ENCODE results near the gene TOM1L2. TPM values are rescaled to one million over a fixed set of nuclear protein-coding genes. Genes with fewer than 3 reads are reported as not detected.

TOM1L2 gene
- total and polyA plus RNA-seq, 2 of the 4 experiments (the other 2 are of a cell fraction) = 34.4 to 51.7 TPM

- Histone ChIP-seq H3K56ac (ENCODE audit: extremely low read depth, insufficient read depth, low read length) (no peak overlapping the region), H3K36me3 (ENCODE audit: control insufficient read depth, insufficient read depth, low read length) (peaks cover 5% of the 10 kb centered on the region; the same call in 1 of the 2 replicates), H4K20me1 (ENCODE audit: insufficient read depth, low read length) (peaks cover 83% of the 10 kb centered on the region), H3K18ac (ENCODE audit: low read depth, low read length) (no peak overlapping the region), H2BK15ac (ENCODE audit: low read depth, low read length) (no peak overlapping the region), H3K4me2 (ENCODE audit: low read depth, low read length) (no peak overlapping the region), H3K9me3 (ENCODE audit: control insufficient read depth, insufficient read depth, low read length) (no peaks in the 10 kb centered on the region), H4K91ac (ENCODE audit: insufficient read depth, low read depth, low read length) (no peak overlapping the region), H2BK120ac (ENCODE audit: low read depth, low read length) (no peak overlapping the region), H3K27me3 (ENCODE audit: control insufficient read depth, insufficient read depth, low read length) (no peaks in the 10 kb centered on the region), H3K23ac (ENCODE audit: low read depth, low read length) (no peak overlapping the region), H3K4me1 (ENCODE audit: control insufficient read depth, insufficient read depth, low read length) (peaks cover 36% of the 10 kb centered on the region), H3K4me3 (ENCODE audit: insufficient read depth, low read depth, low read length) (no peak overlapping the region), H3K4ac (ENCODE audit: low read depth, low read length) (no peak overlapping the region), H2BK5ac (ENCODE audit: low read depth, low read length, poor library complexity, severe bottlenecking) (no peak overlapping the region), H3K27ac (ENCODE audit: insufficient read depth, low read length) (no peak overlapping the region), H3K14ac (replicated peaks; ENCODE audit: low read depth, low read length) (no peak overlapping the region), H2AK9ac (replicated peaks; ENCODE audit: low read depth, low read length, poor library complexity) (no peak overlapping the region), H3K9me1 (ENCODE audit: insufficient read depth, low read length) (peaks cover 34% of the 10 kb centered on the region), H2AK5ac (ENCODE audit: low read depth, low read length) (no peak overlapping the region), H3K79me1 (ENCODE audit: low read depth in 1 of 2, low read length in 2 of 2) (peaks cover 34 to 94% of the 10 kb centered on the region in 2 experiments), H4K8ac (ENCODE audit: low read depth in 2 of 2, low read length in 2 of 2) (no peak overlapping the region), H2BK20ac (ENCODE audit: low read depth, low read length) (no peak overlapping the region), H4K5ac (ENCODE audit: low read depth, low read length) (no peak overlapping the region), H2AFZ (replicated peaks; ENCODE audit: low read length, poor library complexity) (no peak overlapping the region), H3K9ac (ENCODE audit: low read depth, low read length) (no peak overlapping the region)
- DNase-seq = no peak
- dilution Hi-C loops (cut with HindIII; ENCODE audit: low sequenced_read_pairs, unreplicated experiment) = no loop called here
- ChIA-PET CTCF (no interaction called here), POLR2A (ENCODE audit: unreplicated experiment) (interaction anchor here (0.8 kb wide), 1 partner anchor 10 kb away, joined by 3 read pairs; no protein-coding TSS in a partner anchor)
- TF ChIP-seq ELK1 (IDR thresholded peaks at IDR 0.05; ENCODE audit: borderline replicate concordance, low read depth, low read length) (no peak), POLR2A (IDR thresholded peaks at IDR 0.05; ENCODE audit: low read depth, low read length) (no peak), BHLHE40 (IDR thresholded peaks at IDR 0.05; ENCODE audit: low read depth, low read length) (no peak), CEBPB (IDR thresholded peaks at IDR 0.05; ENCODE audit: low read depth, low read length) (no peak), FOS (IDR thresholded peaks at IDR 0.05; ENCODE audit: low read depth, low read length) (no peak), RCOR1 (IDR thresholded peaks at IDR 0.05; ENCODE audit: insufficient replicate concordance, low read length) (no peak), MAFK (IDR thresholded peaks at IDR 0.05; ENCODE audit: low read depth, low read length) (no peak), RFX5 (IDR thresholded peaks at IDR 0.05; ENCODE audit: low read depth, low read length) (no peak), CHD1 (IDR thresholded peaks at IDR 0.05; ENCODE audit: low read depth, low read length) (no peak), USF2 (IDR thresholded peaks at IDR 0.05; ENCODE audit: low read depth, low read length) (no peak), MAZ (IDR thresholded peaks at IDR 0.05; ENCODE audit: borderline replicate concordance, low read depth, low read length) (no peak), RAD21 (IDR thresholded peaks at IDR 0.05; ENCODE audit: low read length) (no peak), MXI1 (IDR thresholded peaks at IDR 0.05; ENCODE audit: borderline replicate concordance, low read depth, low read length) (no peak), NFE2L2 (IDR thresholded peaks at IDR 0.05; ENCODE audit: low read depth, low read length) (no peak), CTCF (conservative IDR thresholded peaks at IDR 0.05; ENCODE audit: low read depth, low read length) (no peak), SMC3 (IDR thresholded peaks at IDR 0.05; ENCODE audit: low read depth, low read length) (no peak)
- BruUV-seq (replicated peaks) = no TSS peak
- intact Hi-C loops (cut with micrococcal nuclease) = no loop called here
- WGBS, 2 experiments (ENCODE audit: extremely low coverage in 2 of 2, insufficient read length in 1 of 2) = no CpG with 5 or more reads among the region's 2 CpGs
- in situ Hi-C loops (cut with MboI; ENCODE audit: low sequenced_read_pairs) = no loop called here
- ATAC-seq (ENCODE audit: low read depth) = no peak
These were observed 145.9 kb downstream of the TOM1L2 start for GRCh38 chr17:17826342-17826713.

Data from IMR-90 (cell line).